Measurements from ENCODE around the gene TMX3. TPM values are rescaled to one million over a fixed set of nuclear protein-coding genes. Genes with fewer than 3 reads are reported as not detected.
A peak's percentile ranks its signal among the peaks of the same experiment; 100 is the strongest.

Gene TMX3
- total RNA-seq, 6 donors from 2014 or later: 25.0 to 67.1 (median 50.8) TPM

GRCh38 chr18:68693091-68693815, 21.7 kb downstream of the TMX3 start:
- TF ChIP-seq POLR2A (IDR thresholded peaks at IDR 0.05) (no peak), EP300 (IDR thresholded peaks at IDR 0.05) (no peak), POLR2AphosphoS5 (IDR thresholded peaks at IDR 0.05) (no peak)
- TF ChIP-seq, protein P1, sequence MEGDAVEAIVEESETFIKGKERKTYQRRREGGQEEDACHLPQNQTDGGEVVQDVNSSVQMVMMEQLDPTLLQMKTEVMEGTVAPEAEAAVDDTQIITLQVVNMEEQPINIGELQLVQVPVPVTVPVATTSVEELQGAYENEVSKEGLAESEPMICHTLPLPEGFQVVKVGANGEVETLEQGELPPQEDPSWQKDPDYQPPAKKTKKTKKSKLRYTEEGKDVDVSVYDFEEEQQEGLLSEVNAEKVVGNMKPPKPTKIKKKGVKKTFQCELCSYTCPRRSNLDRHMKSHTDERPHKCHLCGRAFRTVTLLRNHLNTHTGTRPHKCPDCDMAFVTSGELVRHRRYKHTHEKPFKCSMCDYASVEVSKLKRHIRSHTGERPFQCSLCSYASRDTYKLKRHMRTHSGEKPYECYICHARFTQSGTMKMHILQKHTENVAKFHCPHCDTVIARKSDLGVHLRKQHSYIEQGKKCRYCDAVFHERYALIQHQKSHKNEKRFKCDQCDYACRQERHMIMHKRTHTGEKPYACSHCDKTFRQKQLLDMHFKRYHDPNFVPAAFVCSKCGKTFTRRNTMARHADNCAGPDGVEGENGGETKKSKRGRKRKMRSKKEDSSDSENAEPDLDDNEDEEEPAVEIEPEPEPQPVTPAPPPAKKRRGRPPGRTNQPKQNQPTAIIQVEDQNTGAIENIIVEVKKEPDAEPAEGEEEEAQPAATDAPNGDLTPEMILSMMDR (IDR thresholded peaks at IDR 0.05): no peak

GRCh38 chr18:68679528-68679927, 35.4 kb downstream of the TMX3 start:
- Histone ChIP-seq H3K27ac (no peak overlapping the region), H3K27me3 (no peaks in the 10 kb centered on the region), H3K9me3 (no peaks in the 10 kb centered on the region), H3K4me3 (no peak overlapping the region), H3K36me3 (peaks cover 0 to 74% (median 26%) of the 10 kb centered on the region in 4 donors), H3K4me1 (peaks cover 0 to 3% (median 0%) of the 10 kb centered on the region in 4 donors)
- DNase-seq (no peak), ATAC-seq (ENCODE audit: low FRiP score in 2 of 2) (peak in 1 of 2 donors; percentile 48)
- TF ChIP-seq, protein P1 (IDR thresholded peaks at IDR 0.05): no peak
- no peak for TF ChIP-seq EP300 (IDR thresholded peaks at IDR 0.05)
- TF ChIP-seq POLR2A (IDR thresholded peaks at IDR 0.05): no peak
- TF ChIP-seq POLR2AphosphoS5 (IDR thresholded peaks at IDR 0.05): no peak
- WGBS, 2 donors: 91 to 100% methylated on average over 1 of the region's 1 CpG

More at GRCh38 chr18:68693091-68693815, 21.7 kb downstream of the TMX3 start:
- Histone ChIP-seq H3K4me1 (no peaks in the 10 kb centered on the region), H3K9me3 (no peaks in the 10 kb centered on the region), H3K4me3 (no peak overlapping the region), H3K36me3 (peaks cover 7 to 73% (median 25%) of the 10 kb centered on the region in 4 donors), H3K27ac (no peak overlapping the region), H3K27me3 (no peaks in the 10 kb centered on the region)
- peak in 1 of 2 donors; percentile 62 for DNase-seq
- 97% methylated on average over 15 to 23 of the region's 26 CpGs for WGBS, 2 donors
- no peak for ATAC-seq (ENCODE audit: low FRiP score in 2 of 2)

DNA sequence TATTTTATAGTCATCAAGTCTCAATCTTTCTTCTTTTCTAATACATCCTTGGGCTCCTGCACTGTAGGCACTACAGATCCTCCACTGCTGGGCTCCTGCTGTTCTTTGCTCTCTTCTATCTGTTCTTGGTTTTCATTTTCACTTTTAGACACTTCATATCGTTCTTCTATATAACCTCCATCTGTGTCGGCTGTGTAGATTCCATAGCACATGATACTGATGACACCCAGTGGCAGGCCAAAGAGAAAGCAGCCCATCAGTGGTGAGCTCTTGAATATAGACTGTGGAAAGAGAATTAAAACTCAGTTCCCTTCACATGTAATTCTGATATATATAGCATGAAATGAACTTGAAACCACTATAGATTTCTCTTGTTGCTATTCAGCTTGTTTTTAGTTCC, 38.0 kb downstream of the TMX3 start:
- peaks cover 0 to 3% (median 0%) of the 10 kb centered on the region in 4 donors for H3K4me1 ChIP-seq
- H3K27ac ChIP-seq: no peak overlapping the region
- H3K27me3 ChIP-seq: no peaks in the 10 kb centered on the region
- H3K9me3 ChIP-seq: no peaks in the 10 kb centered on the region
- TF ChIP-seq POLR2A (IDR thresholded peaks at IDR 0.05): no peak
- no peak for TF ChIP-seq EP300 (IDR thresholded peaks at IDR 0.05)
- TF ChIP-seq, protein P1 (IDR thresholded peaks at IDR 0.05): no peak
- no peak for TF ChIP-seq POLR2AphosphoS5 (IDR thresholded peaks at IDR 0.05)
- H3K36me3 ChIP-seq: peaks cover 0 to 53% (median 26%) of the 10 kb centered on the region in 4 donors
- ATAC-seq (ENCODE audit: low FRiP score in 2 of 2) (no peak), DNase-seq (no peak)
- 67 to 82% methylated on average over 2 of the region's 2 CpGs for WGBS, 2 donors
- H3K4me3 ChIP-seq: no peak overlapping the region

DNA sequence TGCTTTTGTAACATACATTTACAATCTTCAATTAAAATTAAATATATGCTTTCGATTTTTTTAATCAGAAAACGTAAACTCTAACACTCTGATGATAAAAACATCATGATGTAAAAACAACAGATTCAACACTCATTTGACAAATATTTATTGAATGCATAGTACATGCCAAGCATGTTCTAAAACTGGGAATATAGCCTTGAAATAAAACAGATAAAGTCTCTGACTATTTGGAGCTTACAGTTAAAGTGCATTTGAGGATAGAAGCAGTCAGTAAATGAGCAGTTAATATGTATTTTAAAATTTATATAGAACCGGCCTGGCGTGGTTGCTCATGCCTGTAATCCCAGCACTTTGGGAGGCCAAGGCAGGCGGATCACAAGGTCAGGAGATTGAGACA, 47.8 kb downstream of the TMX3 start:
- TF ChIP-seq POLR2A (IDR thresholded peaks at IDR 0.05) (no peak), POLR2AphosphoS5 (IDR thresholded peaks at IDR 0.05) (no peak), EP300 (IDR thresholded peaks at IDR 0.05) (no peak)
- TF ChIP-seq, protein P1 (IDR thresholded peaks at IDR 0.05): no peak
- Histone ChIP-seq H3K27me3 (no peaks in the 10 kb centered on the region), H3K36me3 (no peaks in the 10 kb centered on the region), H3K27ac (no peak overlapping the region), H3K4me1 (peaks cover 0 to 5% (median 0%) of the 10 kb centered on the region in 4 donors), H3K4me3 (no peak overlapping the region), H3K9me3 (no peaks in the 10 kb centered on the region)
- no peak for DNase-seq
- WGBS, 2 donors: 72 to 81% methylated on average over 5 of the region's 5 CpGs
- no peak for ATAC-seq (ENCODE audit: low FRiP score in 2 of 2)

DNA sequence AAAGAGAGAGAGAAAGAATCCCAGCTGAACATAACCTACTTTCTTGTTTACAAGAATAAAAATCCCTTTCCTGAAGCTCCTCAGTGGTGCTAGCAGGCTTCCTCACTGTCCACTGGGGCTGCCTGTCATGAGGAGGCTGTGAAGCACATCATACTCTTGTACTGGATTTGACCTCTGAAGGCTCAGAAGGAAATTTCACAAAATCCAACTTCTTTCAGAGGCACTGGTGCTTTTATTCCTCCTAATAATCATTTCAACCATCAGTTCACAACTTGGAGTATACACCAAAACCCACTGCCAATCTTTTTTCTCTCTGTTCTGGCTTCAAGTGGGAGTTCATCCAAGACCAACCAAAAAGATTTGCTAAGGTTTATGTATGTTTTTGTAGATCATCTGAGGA, 48.5 kb downstream of the TMX3 start:
- no peak for DNase-seq

More for the DNA sequence above, 48.5 kb downstream of the TMX3 start:
- H3K27me3 ChIP-seq: no peaks in the 10 kb centered on the region
- H3K27ac ChIP-seq: no peak overlapping the region
- H3K9me3 ChIP-seq: no peaks in the 10 kb centered on the region
- peaks cover 0 to 5% (median 0%) of the 10 kb centered on the region in 4 donors for H3K4me1 ChIP-seq
- TF ChIP-seq EP300 (IDR thresholded peaks at IDR 0.05) (no peak), POLR2AphosphoS5 (IDR thresholded peaks at IDR 0.05) (no peak), POLR2A (IDR thresholded peaks at IDR 0.05) (no peak)
- TF ChIP-seq, protein P1 (IDR thresholded peaks at IDR 0.05): no peak
- no peaks in the 10 kb centered on the region for H3K36me3 ChIP-seq
- no peak overlapping the region for H3K4me3 ChIP-seq
- ATAC-seq (ENCODE audit: low FRiP score in 2 of 2): no peak

Measured in upper lobe of left lung (tissue), 6 donors.